HepG2 (cell line): ENCODE data around the gene UTP4. TPM values are rescaled to one million over a fixed set of nuclear protein-coding genes. Genes with fewer than 3 reads are reported as not detected.

ENCODE experiments used
- AHR ChIP-seq: IDR thresholded peaks from 2 replicates; pipeline ENCODE4 v1.6.1; 2018; ENCODE audit warnings: missing genetic modification reagents, missing compliant biosample characterization
- ARHGAP35 ChIP-seq: sonication (generic); formaldehyde crosslinking; IDR thresholded peaks from 2 replicates; pipeline ENCODE4 v1.9.0; 2022; ENCODE audit warnings: mild to moderate bottlenecking, inconsistent platforms, moderate library complexity, missing genetic modification reagents, borderline replicate concordance
- CC2D1A ChIP-seq: sonication (generic); formaldehyde crosslinking; IDR thresholded peaks from 2 replicates; pipeline ENCODE4 v1.8.1; 2023; ENCODE audit warnings: mild to moderate bottlenecking, missing genetic modification reagents
- EP300 ChIP-seq, 3 experiments: sonication (generic) in 1 of 3; formaldehyde crosslinking in 1 of 3; IDR thresholded peaks; 2 replicates each; pipeline versions ENCODE4 v1.5.1 to v1.6.1; 2011 to 2020; ENCODE audit warnings: low read depth in 2 of 3, low read length in 2 of 3, borderline replicate concordance in 1 of 3, improper control_type of control experiment in 1 of 3, mild to moderate bottlenecking in 1 of 3, missing genetic modification reagents in 1 of 3, moderate library complexity in 1 of 3
- ETS1 ChIP-seq: sonication (generic); formaldehyde crosslinking; IDR thresholded peaks from 2 replicates; pipeline ENCODE4 v1.4.0; 2020; ENCODE audit warnings: missing genetic modification reagents
- HES4 ChIP-seq: sonication (generic); formaldehyde crosslinking; IDR thresholded peaks from 2 replicates; pipeline ENCODE4 v1.9.0; 2021; ENCODE audit warnings: mild to moderate bottlenecking, missing genetic modification reagents, borderline replicate concordance
- HNRNPUL1 ChIP-seq: fragments of 200-400 bp; formaldehyde crosslinking; IDR thresholded peaks from 2 replicates; pipeline ENCODE4 v1.6.1; 2017; ENCODE audit warnings: low read depth, mild to moderate bottlenecking, low read length, moderate library complexity
- HOXA7 ChIP-seq: sonication (generic); formaldehyde crosslinking; IDR thresholded peaks from 2 replicates; pipeline ENCODE4 v1.8.1; 2022; ENCODE audit warnings: mild to moderate bottlenecking, missing genetic modification reagents, moderate library complexity
- JUN ChIP-seq: sonication (generic); formaldehyde crosslinking; IDR thresholded peaks from 2 replicates; pipeline ENCODE4 v1.4.0; 2020; ENCODE audit warnings: mild to moderate bottlenecking, missing genetic modification reagents
- MED8 ChIP-seq: sonication (generic); formaldehyde crosslinking; IDR thresholded peaks from 2 replicates; pipeline ENCODE4 v1.8.1; 2023; ENCODE audit warnings: mild to moderate bottlenecking, missing genetic modification reagents; ENCODE audit not compliant: insufficient replicate concordance
- NCOA5 ChIP-seq: sonication (generic); formaldehyde crosslinking; IDR thresholded peaks from 2 replicates; pipeline ENCODE4 v1.4.0; 2020; ENCODE audit warnings: missing genetic modification reagents
- NR2F6 ChIP-seq, 2 experiments: IDR thresholded peaks; 2 replicates each; pipeline ENCODE4 v1.6.1; 2016; ENCODE audit warnings: antibody characterized with exemption in 1 of 2, mild to moderate bottlenecking in 1 of 2
- NRL ChIP-seq: sonication (generic); formaldehyde crosslinking; IDR thresholded peaks from 2 replicates; pipeline ENCODE4 v1.5.0; 2020; ENCODE audit warnings: missing genetic modification reagents, mild to moderate bottlenecking, moderate library complexity, borderline replicate concordance
- PCBP1 ChIP-seq: fragments of 200-400 bp; formaldehyde crosslinking; IDR thresholded peaks from 2 replicates; pipeline ENCODE4 v1.6.1; 2017; ENCODE audit warnings: mild to moderate bottlenecking, low read depth, low read length, borderline replicate concordance
- POLR2AphosphoS2 ChIP-seq: IDR thresholded peaks from 2 replicates; pipeline ENCODE4 v1.6.1; 2011; ENCODE audit warnings: low read depth, low read length, improper control_type of control experiment
- RARA ChIP-seq: IDR thresholded peaks from 2 replicates; pipeline ENCODE4 v1.6.1; 2016; ENCODE audit warnings: missing genetic modification reagents, missing compliant biosample characterization
- SRY ChIP-seq: sonication (generic); formaldehyde crosslinking; IDR thresholded peaks from 2 replicates; pipeline ENCODE4 v1.8.0; 2022; ENCODE audit warnings: mild to moderate bottlenecking, missing genetic modification reagents
- STAT5B ChIP-seq: sonication (generic); formaldehyde crosslinking; IDR thresholded peaks from 2 replicates; pipeline ENCODE4 v1.4.0; 2020; ENCODE audit warnings: missing genetic modification reagents
- ZBTB20 ChIP-seq: sonication (generic); formaldehyde crosslinking; IDR thresholded peaks from 2 replicates; pipeline ENCODE4 v1.8.1; 2023; ENCODE audit warnings: missing genetic modification reagents, low read depth, mild to moderate bottlenecking, borderline replicate concordance
- ZFP82 ChIP-seq: sonication (generic); formaldehyde crosslinking; IDR thresholded peaks from 2 replicates; pipeline ENCODE4 v1.5.1; 2020; ENCODE audit warnings: mild to moderate bottlenecking, missing genetic modification reagents, borderline replicate concordance
- ZNF136 ChIP-seq: sonication (generic); formaldehyde crosslinking; IDR thresholded peaks from 2 replicates; pipeline ENCODE4 v1.8.1; 2022; ENCODE audit warnings: low read depth, mild to moderate bottlenecking, moderate library complexity, missing genetic modification reagents
- ZNF503 ChIP-seq: sonication (generic); formaldehyde crosslinking; IDR thresholded peaks from 2 replicates; pipeline ENCODE4 v1.4.0; 2020; ENCODE audit warnings: missing genetic modification reagents
- ZNF556 ChIP-seq: sonication (generic); formaldehyde crosslinking; IDR thresholded peaks from 2 replicates; pipeline ENCODE4 v1.4.0; 2020; ENCODE audit warnings: mild to moderate bottlenecking, missing genetic modification reagents, borderline replicate concordance
- ZNF770 ChIP-seq: sonication (generic); formaldehyde crosslinking; IDR thresholded peaks from 2 replicates; pipeline ENCODE4 v1.5.0; 2020; ENCODE audit warnings: mild to moderate bottlenecking, missing genetic modification reagents
- ZNF772 ChIP-seq: sonication (generic); formaldehyde crosslinking; IDR thresholded peaks from 2 replicates; pipeline ENCODE4 v1.5.0; 2020; ENCODE audit warnings: mild to moderate bottlenecking, missing genetic modification reagents
- polyA plus RNA-seq, 8 experiments: library from polyadenylated mRNA; depleted of rRNA in 3 of 8; stranded (reverse) in 7 of 8; unstranded in 1 of 8; fragments of >200 nt; fragmentation: Illumina TruSeq in 4 of 8; extraction: Trizol in 4 of 8; gene quantifications; 2 replicates each; pipeline versions ENCODE4 v1.2.1 to v1.2.3, GENCODE V29; 2011 to 2016; ENCODE audit warnings: low read depth in 4 of 8, missing spikeins in 1 of 8, mixed read lengths in 1 of 8; ENCODE audit not compliant: insufficient read depth in 1 of 8
- total RNA-seq, 5 experiments: library from RNA; depleted of rRNA; stranded (reverse); fragments of >200 nt; fragmentation: Illumina TruSeq; extraction: Trizol; gene quantifications; 2 replicates each; pipeline ENCODE4 v1.2.3, GENCODE V29; 2016; ENCODE audit warnings: low read depth in 1 of 5

The UTP4 gene
- total and polyA plus RNA-seq, 2 of the 13 experiments (the other 11 are each of a cell fraction or from before 2014, with no cell fraction given): 30.0 to 85.8 TPM

- TF ChIP-seq ZNF136 (CRISPR knock-in tag): no peak
- no peak for TF ChIP-seq NRL
- no peak for TF ChIP-seq ZBTB20 (CRISPR knock-in tag)
- TF ChIP-seq ARHGAP35 (CRISPR knock-in tag): no peak
- no peak for TF ChIP-seq ETS1 (CRISPR knock-in tag)
- TF ChIP-seq ZNF770 (CRISPR knock-in tag): no peak
- no peak for TF ChIP-seq HOXA7 (CRISPR knock-in tag)
- no peak; the same call in 1 of the 2 replicates for TF ChIP-seq ZNF503 (CRISPR knock-in tag)
- no peak for TF ChIP-seq MED8 (CRISPR knock-in tag)
- no peak for TF ChIP-seq NR2F6 (IDR thresholded peaks at IDR 0.05)
- no peak for TF ChIP-seq NR2F6 (CRISPR knock-in tag; IDR thresholded peaks at IDR 0.05)
- TF ChIP-seq AHR (CRISPR knock-in tag): 0 out of 2 replicates have a peak, but pooled peaks have one; percentile 4
- no peak for TF ChIP-seq STAT5B (CRISPR knock-in tag)
- no peak for TF ChIP-seq RARA (CRISPR knock-in tag)
- no peak for TF ChIP-seq JUN (CRISPR knock-in tag)
- TF ChIP-seq EP300 (IDR thresholded peaks at IDR 0.05; ENCODE audit: low read depth in 2 of 2, low read length in 2 of 2): no peak
- no peak for TF ChIP-seq EP300 (CRISPR knock-in tag; IDR thresholded peaks at IDR 0.05; ENCODE audit: borderline replicate concordance)
- no peak for TF ChIP-seq NCOA5
- no peak for TF ChIP-seq ZFP82
- peak; percentile 71; the same call in 1 of the 2 replicates for TF ChIP-seq ZNF772
- no peak for TF ChIP-seq ZNF556
- TF ChIP-seq HES4 (CRISPR knock-in tag): no peak
- TF ChIP-seq SRY (CRISPR knock-in tag): no peak
- no peak for TF ChIP-seq HNRNPUL1
- TF ChIP-seq CC2D1A (CRISPR knock-in tag): no peak
- TF ChIP-seq POLR2AphosphoS2: no peak
- no peak for TF ChIP-seq PCBP1
Observed at GRCh38 chr16:69187446-69188235, 55.2 kb downstream of the UTP4 start (continued).
